GM19468 (cell line): ENCODE data around the gene DACT3.

Experiments used
- ATAC-seq: cut with Tn5 transposase; IDR thresholded peaks from one replicate; pipeline ENCODE4 v1.9.1; 2021; ENCODE audit warnings: mild to moderate bottlenecking, moderate library complexity, moderate number of reproducible peaks; ENCODE audit not compliant: unreplicated experiment; ENCODE audit errors: extremely low read depth

DACT3 gene

GRCh38 chr19:46668662-46669061 lies 7.7 kb upstream of the DACT3 start:
- no peak for ATAC-seq

GRCh38 chr19:46665072-46665471 lies 4.1 kb upstream of the DACT3 start:
- ATAC-seq, result no peak

GRCh38 chr19:46661735-46662592 lies 982 bp upstream of the DACT3 start:
- ATAC-seq, result no peak

GRCh38 chr19:46660551-46661019 lies 397 bp downstream of the DACT3 start:
- ATAC-seq, result no peak

- ATAC-seq, result no peak
Observed at GRCh38 chr19:46660008-46660517, 919 bp downstream of the DACT3 start.

- ATAC-seq, result no peak
Observed at GRCh38 chr19:46659151-46660007, 1.6 kb downstream of the DACT3 start.

GRCh38 chr19:46656541-46656940 lies 4.4 kb downstream of the DACT3 start:
- ATAC-seq, result no peak

- ATAC-seq, result no peak
Observed at GRCh38 chr19:46654621-46655152, 6.3 kb downstream of the DACT3 start.

- ATAC-seq, result no peak
Observed at GRCh38 chr19:46650445-46650844, 10.5 kb downstream of the DACT3 start.

GRCh38 chr19:46648961-46649960 lies 11.7 kb downstream of the DACT3 start:
- ATAC-seq, result no peak

GRCh38 chr19:46648060-46648960 lies 12.7 kb downstream of the DACT3 start:
- no peak for ATAC-seq

- ATAC-seq, result no peak
Observed at GRCh38 chr19:46646402-46646801, 14.6 kb downstream of the DACT3 start.

- no peak for ATAC-seq
Observed at GRCh38 chr19:46644720-46645119, 16.3 kb downstream of the DACT3 start.

- no peak for ATAC-seq
Observed at GRCh38 chr19:46640656-46641055, 20.3 kb downstream of the DACT3 start.

GRCh38 chr19:46639358-46640182 lies 21.4 kb downstream of the DACT3 start:
- ATAC-seq, result no peak

GRCh38 chr19:46637224-46637623 lies 23.8 kb downstream of the DACT3 start:
- no peak for ATAC-seq

- ATAC-seq, result no peak
Observed at GRCh38 chr19:46635920-46636761, 24.8 kb downstream of the DACT3 start, which contains the start of gene GNG8. Gene GNG8 (minus strand): TSS chr19:46636202. CDS start chr19:46634682, 1,520 bp downstream.
